GM12892 (cell line): ENCODE data around the gene EXO1.

ENCODE experiments used
- POLR2A ChIP-seq: IDR thresholded peaks from 2 replicates; pipeline ENCODE4 v1.6.1; 2011; ENCODE audit warnings: low read depth, low read length, control low read depth
- TAF1 ChIP-seq: IDR thresholded peaks from 2 replicates; pipeline ENCODE4 v1.6.1; 2011; ENCODE audit warnings: low read depth, mild to moderate bottlenecking, control low read depth, low read length, borderline replicate concordance

- TF ChIP-seq POLR2A: no peak
- no peak for TF ChIP-seq TAF1
Observed at GRCh38 chr1:241836941-241837340, 11.1 kb upstream of the EXO1 start.
